ENCODE measurements around the gene DPYSL4.

DNA sequence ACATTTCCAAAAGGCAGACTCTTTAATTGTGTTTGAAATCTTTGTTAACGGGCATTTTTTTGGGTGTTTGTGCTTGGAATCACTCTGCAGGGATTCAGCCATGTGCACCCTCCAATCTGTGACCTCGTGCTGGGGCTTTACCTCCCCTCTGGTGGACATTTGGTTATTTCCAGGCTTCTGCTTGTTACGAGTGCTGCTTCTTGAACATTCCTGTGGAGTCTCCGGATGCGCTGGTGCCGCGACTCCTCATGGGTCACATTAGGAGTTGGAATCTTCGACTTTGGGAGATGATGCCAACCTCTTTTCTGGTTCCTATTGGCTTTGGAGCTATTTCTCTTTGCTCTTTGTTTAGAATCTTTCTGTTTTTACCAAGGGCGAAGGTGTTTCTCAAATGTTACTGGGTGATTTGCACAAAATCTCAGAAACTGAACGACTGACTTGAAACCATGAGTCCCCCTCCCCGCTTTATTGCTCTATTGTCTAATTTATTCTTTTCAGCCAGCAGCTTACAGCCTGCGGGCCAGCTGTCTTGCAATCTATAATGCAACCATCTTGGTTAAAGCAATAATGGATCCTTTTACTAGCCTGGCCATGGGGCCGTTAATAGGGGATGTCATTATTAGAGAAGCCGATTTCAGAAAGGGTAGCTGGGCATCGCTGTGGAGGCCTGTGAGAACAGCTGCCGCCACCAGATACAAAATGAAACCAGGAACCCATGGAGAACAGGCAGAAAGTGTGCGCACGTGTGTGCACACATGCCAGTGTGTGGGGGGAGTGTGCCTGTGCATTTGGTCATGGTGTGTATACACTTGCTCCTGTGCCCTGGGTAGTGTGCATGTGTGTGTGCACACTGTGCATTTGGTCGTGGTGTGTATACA, 9.9 kb upstream of the DPYSL4 start:
- TF ChIP-seq ZNF274 (IDR thresholded peaks at IDR 0.05; ENCODE audit: low read depth, low read length) (no peak), YY1 (IDR thresholded peaks at IDR 0.05; ENCODE audit: insufficient read depth, insufficient read length) (no peak), SUZ12 (IDR thresholded peaks at IDR 0.05; ENCODE audit: extremely low read depth, insufficient read depth, insufficient read length) (no peak)
